Medulla oblongata (tissue), 1 donor: ENCODE data around the gene KDM4B.

Experiments
- DNase-seq: peaks from one replicate; pipeline ENCODE4 v3.0.0-alpha.2; 2015; ENCODE audit errors: extremely low spot score

The KDM4B gene

DNA sequence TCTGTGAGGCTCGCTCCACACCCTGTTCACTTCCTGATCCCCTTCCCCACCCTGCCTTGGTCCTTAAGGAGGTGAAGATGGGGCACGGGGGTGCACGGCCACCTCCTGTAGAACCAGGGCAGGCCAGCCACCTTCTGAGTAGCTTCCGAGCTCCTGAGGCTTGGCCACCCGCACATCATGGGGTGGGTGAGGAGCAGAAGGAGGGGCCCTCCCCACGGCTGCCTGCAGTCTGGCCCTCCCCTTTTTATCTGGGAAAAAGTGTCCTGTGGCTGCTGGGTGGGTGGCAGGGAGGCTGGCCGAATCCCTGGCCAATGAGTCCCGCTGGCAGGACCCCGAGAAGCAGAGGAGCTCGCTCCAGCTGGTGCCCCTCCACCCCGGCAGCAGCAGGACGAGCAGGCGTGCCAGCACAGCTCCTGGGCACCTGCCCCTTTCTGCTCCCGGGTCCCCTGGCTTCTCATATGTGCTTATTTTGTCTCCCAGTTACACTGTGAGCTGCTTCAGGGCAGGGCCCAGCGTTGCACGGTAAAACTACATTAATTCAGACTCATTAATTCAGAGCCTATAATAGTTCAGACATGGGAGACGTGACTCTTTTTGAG, 135.0 kb downstream of the KDM4B start:
- DNase-seq = peak; percentile 17

DNA sequence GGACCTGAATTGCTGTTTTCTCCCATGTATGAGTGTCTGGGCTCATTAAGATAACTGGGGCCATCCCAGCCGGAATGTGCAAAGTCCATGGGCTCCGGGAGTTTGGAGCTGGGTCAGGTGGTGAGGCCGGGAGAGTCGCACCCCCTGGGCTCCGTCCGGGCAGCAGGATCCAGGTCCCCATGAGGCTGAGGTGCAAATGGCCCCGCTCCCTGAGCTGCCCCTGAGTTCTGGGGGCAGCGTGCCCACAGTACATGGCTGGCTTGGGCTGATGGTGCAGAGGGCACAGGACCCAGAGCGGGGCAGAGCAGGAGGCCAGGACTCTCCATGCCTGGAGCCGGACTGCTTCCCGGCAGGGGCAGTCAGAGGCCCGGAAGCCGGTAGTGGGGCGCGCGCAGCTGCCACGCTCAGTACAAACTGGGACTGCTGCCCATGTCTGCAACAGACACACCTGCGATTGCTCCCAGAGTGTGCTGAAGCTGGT, 136.0 kb downstream of the KDM4B start:
- no peak for DNase-seq

DNA sequence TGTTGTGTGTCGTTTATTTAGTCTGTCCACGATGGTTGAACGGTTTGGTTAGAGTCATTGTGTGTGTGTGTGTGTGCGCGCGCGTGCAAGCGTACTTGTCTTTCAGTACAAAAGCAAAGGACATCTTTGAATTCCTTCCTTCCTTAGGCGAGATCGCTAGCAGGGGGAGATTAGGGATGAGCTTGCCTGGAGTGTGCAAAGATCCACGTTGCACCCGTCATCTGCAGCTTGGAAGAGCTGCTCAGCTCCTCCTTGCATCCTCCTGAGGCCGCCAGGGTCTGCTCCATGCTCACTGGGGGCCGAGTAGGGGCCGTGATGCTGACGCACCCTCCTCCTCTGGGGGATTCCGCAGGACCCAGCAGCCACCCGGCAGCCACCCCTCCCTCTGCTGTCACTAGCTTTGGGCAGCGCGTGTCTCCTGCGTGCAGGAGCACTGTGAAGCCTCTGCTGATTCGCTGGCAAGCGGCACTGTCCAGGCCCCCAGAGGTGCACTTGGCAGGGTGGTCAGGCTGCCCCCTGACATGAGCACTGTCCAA, 137.3 kb downstream of the KDM4B start:
- DNase-seq = no peak

DNA sequence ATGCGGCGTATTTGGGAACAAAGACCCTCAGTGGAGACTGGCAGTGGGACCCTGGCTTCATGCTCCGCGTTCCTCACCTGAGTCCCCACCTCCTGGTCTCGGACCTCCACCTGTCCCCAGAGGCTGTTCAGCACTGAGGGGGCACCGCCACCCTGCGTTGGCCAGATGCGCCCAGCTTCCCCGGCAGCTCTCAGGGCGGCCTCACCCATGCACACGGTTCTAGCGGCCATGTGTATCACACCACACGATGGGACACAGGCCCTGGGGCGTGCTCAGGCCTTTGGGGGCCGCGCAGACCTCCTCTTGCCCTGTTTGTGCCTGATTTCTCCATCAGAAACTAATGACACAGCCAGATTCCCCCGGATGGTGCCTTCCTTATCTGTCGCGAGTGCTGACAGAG, 138.1 kb downstream of the KDM4B start:
- no peak for DNase-seq

DNA sequence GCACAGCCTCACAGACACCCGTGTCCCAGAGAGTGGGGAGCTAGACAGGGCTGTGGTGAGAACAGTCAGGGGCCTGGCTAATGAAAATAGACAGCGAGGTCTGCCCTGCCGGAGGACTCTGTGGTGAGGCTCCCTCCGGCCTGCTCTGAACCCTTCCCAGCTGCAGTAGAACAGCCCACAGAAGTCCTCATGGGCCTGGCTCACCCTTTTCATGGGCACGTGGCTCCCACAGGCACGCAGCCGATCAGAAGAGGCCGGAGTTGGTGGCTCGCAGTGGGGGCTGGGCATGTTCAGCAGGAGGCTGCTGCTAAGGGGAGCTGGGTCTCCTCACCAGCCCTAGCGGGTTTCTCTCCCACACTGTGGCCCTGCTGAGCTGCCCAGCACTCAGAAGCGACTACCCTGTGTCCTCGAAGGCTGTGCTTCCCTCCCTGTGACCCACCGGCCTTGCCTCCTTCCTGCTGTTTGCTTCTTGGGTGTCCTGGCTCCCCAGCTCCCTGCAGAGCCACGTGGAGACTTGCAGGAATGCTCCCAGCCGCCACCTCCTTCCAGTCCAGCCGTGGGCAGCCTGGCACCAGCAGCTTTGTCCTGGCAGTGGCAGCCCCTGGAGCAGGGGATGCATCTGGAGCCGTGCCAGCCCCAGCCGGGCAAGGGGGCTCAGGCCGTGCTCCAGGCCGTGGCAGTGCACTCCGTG, 138.7 kb downstream of the KDM4B start:
- no peak for DNase-seq

DNA sequence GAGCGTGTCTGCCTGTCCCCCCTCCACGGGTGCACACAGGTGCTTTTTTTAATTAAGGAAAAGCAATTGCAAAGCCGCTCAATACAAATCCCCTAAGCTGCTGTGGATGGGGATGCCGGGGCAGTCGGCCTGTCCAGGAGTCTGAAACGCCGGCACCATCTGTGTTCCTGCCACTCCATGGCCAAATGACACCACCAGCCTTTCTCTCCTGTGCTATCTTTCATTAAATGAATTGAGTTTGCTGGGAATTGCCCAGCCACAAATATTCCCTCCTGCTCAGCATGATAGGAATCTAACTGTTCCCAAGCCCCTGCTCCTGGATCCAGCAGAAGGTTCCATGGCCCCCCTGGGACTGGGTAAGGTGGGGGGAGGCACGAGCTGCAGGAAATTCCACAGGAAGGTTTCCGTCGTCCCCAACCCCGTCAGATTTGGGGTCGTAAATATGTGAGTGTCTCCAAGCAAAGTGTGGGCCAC, 139.2 kb downstream of the KDM4B start:
- no peak for DNase-seq

DNA sequence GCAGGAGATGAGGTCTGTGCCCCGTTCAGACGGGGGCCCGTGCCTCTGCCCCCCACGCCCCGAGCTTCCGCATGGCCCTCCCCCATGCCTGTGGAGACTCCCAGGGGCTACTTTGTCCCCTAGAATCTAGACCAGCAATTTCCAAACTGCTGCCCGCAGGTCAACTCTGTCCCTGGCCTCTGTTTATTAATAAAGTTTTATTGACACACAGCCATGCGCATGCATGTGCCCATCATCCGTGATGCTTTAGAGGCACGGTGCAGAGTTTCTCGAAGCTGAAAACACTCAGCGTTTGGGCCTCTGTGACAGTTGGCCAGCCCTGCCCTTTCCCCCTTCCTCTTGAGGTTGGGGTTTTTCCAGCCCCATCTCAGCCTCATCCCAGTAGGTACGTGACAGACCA, 140.0 kb downstream of the KDM4B start:
- no peak for DNase-seq

DNA sequence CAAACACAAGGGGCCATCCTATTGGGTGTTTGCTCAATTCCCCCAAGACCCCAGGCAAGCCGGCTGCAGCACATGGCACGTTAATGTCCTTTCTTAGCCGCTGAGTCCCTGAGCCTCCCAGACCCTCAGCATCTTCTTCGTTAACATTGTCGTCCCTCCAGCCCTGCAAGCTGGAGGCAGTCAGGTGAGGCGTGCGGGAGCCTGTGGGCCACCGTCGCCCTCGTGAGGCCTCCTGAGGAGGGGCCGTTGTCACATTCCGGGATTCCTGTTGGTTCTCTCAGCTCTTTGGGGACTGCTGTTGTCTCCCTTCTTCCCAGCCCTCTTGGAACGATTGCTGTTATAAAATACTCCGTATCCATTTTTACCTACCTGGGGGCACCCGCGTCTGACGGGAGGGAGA, 140.6 kb downstream of the KDM4B start:
- no peak for DNase-seq

DNA sequence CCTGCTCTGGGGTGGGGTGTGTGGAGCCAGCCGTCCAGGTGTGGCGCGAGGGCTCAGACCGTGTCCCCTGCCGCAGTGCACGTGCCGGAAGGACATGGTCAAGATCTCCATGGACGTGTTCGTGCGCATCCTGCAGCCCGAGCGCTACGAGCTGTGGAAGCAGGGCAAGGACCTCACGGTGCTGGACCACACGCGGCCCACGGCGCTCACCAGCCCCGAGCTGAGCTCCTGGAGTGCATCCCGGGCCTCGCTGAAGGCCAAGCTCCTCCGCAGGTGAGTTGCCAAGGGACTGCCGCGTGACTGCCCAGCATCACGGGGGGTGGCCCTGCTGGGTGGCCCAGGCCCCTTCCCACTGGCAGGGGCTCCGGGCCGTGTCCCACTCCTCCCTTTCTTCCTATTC, 141.6 kb downstream of the KDM4B start:
- peak; percentile 12 for DNase-seq

DNA sequence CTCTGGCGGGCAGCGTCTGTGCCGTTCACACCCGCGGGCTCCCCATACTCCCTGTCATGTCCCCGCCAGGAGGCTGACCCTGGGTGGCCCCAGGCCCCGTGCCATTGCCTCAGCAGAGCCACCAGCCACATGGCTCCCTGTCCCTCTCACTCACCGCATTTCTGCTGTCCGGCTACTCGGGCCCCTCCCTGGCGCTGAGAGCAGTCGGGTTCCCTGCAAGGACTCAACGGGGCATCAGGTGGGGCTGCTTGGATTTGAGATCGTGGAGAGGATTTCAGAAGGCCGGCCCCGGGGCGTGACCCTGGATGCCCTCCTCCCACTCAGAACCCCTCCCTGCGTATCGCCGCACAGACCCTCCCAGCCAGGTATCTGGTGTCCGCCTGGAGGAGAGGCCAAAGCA, 142.1 kb downstream of the KDM4B start:
- no peak for DNase-seq

DNA sequence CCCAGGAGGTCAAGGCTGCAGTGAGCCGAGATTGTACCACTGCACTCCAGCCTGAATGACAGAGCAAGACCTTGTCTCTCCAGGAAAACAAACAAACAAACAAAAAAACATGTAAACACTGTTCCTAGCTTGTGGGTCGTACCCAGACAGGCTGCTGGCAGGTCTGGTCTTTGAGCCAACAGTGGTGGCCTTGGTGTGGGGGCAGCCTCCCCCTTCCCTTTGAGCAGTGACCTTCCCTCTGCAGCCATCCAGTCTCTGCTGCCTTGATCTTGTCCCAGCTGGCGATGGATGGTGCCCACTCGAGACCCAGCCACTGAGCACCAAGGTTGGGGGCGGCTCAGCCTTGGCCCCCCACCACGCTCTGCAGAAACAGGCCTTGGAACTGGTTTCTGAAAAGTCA, 143.3 kb downstream of the KDM4B start:
- no peak for DNase-seq

DNA sequence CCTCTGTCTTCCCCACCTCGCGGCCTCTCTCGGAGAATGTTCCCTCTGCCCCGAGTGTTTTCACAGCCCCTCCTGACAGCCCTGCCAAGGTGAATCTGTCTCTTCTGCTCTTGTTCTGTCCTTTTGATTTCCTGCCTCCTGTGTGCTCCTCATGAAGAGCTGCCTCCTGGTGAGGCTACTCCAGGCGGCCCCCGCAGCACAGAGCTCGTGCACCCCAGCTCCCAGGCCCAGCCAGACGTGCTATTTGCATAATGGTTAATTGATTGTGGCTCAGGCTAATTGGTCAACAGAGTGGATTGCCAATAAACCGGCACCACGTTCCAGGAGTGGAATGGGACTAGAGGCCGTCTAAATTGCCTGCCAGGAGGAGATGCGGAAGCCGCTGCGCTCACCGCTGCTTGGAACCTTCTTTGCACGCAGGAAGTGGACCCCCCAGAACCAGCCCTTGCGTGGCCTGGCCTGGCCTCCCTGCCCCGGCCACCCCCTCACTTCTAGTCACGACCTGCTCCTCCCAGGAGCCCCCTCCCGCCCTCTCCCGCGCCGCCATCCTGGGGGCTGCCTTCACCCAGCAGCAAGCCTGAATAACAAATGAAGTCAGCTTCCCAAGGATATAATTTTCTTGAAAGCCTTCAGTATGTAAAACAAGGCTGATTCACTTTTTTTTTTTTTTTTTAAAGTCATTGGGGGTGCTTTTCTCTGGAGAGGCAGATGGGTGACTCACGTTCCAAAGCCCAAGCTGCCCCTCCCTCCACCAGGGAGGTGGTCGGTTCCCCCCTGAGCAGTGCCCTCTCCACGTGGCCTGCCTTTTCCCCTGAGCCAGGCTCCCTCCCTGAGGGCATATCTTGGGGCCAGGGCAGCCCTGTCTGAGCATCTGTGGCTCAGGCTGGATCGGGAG, 144.0 kb downstream of the KDM4B start:
- DNase-seq = no peak

DNA sequence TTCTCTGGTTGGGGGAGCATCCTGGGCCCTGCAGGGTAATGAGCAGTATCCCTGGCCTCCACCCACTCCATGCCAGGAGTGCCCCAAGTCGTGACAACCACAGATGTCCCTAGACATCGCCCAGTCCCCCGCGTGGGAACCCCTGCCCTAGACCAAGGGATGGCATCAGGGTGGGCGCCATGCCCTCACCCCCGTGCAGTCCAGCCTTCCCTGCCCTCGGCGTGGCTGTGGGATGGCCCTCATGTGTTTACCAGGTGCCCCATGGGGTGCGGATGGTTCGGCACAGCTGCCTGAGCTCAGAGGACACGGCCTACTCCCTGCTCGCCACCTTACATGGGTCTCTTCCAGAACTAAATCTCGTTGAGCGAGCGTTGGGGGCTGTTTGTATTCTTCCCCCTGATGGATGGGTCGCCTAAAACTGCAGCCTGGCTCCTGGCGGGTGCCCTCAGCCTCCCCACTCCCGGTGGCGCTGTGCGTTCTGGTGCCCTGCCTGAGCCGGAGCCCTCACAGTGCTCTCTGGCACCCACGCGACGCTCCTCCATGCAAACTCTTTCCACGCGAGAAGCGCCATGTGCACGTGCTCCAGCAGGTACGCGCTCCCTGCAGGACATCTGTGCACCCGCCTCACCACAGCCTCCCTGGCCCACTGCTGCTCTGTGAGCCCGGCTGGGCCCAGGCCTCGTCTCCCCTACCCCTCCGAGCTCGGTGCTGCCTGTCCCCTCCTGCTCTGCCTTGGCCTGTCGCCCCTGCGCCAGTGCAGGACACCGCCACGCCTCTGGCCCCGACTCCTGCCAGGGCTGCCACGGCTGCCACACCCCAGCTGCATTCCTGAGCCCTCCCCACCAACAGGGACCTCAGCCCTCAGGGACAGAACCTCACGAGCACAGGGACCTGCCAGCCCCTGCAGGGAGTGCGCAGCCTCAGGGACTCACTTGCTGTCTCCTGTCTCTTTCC, 145.0 kb downstream of the KDM4B start:
- DNase-seq = no peak

DNA sequence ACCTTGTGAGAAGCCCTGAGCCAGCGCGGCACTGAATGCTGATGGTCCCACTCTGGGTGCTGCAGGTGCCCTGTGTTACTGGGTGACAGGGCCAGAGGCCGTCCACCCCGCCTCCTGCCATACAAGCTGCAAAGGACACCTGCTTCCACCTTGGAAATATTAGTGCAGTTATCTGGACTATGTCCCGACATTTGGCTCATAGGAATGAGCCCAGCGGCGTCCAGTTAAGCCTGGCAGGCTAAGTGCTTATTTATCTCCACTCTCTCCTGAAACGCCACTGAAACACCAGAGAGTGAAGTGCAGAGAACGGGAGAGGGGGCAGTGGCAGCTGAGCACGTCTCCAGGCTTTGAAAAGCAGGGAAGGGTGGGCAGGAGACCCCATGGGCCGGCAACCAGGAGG, 145.8 kb downstream of the KDM4B start:
- no peak for DNase-seq

DNA sequence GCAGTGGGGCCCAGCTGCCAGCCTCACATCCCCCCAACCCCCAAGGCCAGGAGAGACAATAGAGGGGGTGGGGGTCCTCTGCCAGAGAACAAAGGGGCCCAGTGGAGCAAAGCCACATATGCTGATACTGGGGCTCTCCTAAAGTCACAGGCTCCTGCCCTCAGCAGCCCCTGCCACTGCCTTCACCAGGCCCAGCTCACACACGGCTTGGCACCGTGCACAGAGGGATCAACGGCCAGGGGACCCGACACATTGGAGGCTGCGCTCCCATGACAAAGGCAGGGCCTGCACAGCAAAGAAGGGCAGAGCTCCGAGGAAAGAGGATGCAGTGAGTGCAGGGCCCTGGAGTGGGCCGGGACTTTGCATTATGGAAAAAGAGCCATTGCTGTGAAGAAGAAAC, 146.4 kb downstream of the KDM4B start:
- no peak for DNase-seq

DNA sequence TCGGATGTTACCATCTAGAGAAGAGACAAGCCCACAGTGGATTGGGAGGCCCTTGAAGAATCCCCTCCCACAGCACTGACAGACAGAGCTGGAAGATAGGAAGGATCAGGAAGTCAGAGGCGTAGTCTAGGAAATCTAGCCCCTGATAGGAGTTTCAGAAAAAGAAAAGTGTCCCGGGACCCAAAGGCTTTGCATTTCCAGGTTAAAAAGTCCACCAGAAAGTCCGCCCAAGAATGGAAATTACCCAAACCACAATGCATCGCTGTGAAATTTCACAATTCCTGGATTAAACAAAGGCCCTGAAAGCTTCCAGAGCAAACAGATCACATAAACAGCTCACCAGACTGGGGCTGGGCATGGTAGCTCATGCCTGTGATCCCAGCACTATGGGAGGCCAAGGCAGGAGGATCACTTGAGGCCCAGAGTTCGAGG, 146.9 kb downstream of the KDM4B start:
- DNase-seq = no peak

DNA sequence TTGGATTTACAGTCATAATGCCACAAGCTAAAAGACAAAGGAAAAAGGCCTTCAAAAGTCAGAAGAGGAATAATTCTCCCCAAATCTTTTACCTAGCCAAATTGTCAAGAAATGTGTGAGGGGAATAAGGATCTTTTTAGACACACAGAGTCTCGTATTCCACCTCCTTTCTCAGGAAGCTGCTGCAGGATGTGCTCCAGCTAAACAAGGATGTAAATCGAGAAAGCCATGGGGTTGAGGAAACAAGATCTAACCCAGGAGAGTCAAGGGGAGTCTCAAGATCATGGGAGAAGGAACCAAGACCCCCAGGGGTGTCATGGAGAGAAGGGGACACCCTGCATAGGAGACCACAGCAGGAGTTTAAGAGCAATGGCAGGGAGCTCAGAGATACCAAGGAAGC, 147.4 kb downstream of the KDM4B start:
- DNase-seq = no peak

DNA sequence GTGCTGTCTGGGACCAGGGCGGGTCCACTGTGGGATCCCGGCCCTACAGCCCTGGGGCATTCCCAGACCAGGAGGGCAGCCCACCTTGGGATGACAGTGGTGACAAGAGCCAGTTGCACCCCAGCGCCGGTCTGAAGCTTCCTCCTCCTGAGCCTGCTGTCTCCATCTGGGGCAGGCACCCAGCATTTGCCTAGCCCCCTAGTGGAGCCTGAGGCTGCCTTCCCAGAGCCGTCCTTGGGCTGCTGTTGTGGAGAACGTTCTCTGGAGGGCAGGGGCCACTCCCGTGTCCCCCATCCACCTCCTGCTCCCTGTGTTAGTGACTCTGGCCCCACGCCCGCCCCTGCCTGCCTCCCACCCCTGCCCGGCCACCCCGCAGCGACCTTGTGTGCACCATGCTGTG, 148.5 kb downstream of the KDM4B start:
- DNase-seq = no peak

DNA sequence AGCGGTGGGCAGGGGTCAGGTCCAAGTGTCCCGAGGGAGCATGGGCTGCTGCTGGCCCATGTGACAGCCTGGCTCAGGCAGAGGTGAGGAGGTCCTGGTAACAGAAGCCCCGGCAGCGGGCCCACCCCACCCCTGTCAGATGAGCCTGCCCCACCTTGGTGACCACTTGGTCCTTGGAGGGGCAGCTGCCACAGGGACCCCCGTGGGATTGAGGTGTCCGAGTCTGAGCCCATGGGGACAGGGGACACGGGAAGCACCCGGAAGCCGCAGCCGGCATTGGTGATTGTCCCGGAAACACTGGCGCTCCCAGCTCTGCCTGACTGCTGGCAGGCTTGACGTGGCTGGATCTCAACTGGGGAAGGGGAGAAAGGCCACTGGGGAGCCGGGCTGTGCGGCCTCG, 149.1 kb downstream of the KDM4B start:
- no peak for DNase-seq

DNA sequence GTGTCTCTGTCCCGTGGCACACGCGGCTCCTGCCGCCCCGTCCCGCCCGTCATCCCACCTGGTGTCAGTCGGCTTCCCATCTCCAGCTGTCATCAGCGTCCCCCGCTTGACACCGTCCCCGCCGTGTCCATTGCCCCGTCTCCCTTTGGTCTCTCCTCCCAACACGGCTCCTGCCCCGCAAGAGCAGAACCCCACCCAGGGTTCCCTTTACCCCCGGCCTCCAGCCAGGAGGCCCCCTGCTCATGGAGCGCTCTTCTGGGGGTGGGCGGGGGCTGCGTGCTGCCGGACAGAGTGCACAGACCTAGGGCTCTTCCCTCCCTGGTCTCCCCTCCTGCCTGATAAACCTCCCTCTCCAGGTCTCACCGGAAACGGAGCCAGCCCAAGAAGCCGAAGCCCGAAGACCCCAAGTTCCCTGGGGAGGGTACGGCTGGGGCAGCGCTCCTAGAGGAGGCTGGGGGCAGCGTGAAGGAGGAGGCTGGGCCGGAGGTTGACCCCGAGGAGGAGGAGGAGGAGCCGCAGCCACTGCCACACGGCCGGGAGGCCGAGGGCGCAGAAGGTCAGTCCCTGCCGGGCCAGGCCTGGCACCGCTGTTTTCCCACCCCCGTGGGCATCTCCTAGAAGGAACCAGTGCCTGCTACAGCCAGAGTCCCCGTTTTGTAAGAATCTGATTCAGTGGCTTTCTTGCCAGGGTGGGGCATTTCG, 150.5 kb downstream of the KDM4B start:
- no peak for DNase-seq

DNA sequence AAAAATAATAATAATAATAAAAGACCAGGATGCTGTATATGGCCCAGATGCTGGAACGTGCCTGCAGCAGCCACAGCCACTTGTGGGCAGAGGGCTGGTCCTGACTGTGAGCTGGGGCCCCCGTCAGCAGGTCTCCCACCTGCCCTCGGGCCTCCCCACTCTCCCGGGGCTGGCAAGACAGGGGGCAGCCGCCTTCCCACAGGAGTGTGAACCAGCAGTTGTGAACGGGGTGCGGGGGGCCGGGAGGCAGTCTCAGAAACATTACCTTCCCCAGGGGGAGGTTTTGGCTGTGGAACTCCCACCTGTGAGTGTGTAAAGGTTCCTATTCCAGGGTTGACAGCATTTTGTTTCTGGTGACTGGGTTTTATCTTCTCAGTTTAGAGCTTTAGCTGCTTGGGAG, 151.4 kb downstream of the KDM4B start:
- DNase-seq = no peak
